ENCODE results near the gene ZNF468. TPM values are rescaled to one million over a fixed set of nuclear protein-coding genes. Genes with fewer than 3 reads are reported as not detected.
A peak's percentile ranks its signal among the peaks of the same experiment; 100 is the strongest.
"Not testable (repeated sequence)": the region's sequence is repeated elsewhere in the genome, so short reads cannot be mapped to it uniquely, and the experiment has no call there.

ZNF468 gene
- total RNA-seq, 1 experiment from 2014 or later, result 11.4 TPM

- no peak for DNase-seq (ENCODE audit: low spot score)
These were observed 31.7 kb downstream of the ZNF468 start for GRCh38 chr19:52825765-52826164.

GRCh38 chr19:52823676-52824075 is 33.7 kb downstream of the ZNF468 start:
- DNase-seq (ENCODE audit: low spot score), result no peak

GRCh38 chr19:52821204-52821960 is 36.0 kb downstream of the ZNF468 start, which contains the start of gene ZNF28:
Gene ZNF28, minus strand, starts transcription at chr19:52821633. Its CDS starts 3,675 bp downstream, at chr19:52817958.
- DNase-seq (ENCODE audit: low spot score), result peak; percentile 11

GRCh38 chr19:52820472-52821203 is 36.8 kb downstream of the ZNF468 start:
- not testable (repeated sequence) for DNase-seq (ENCODE audit: low spot score)

GRCh38 chr19:52809801-52810200 is 47.6 kb downstream of the ZNF468 start:
- no peak for DNase-seq (ENCODE audit: low spot score)

- DNase-seq (ENCODE audit: low spot score), result not testable (repeated sequence)
These were observed 57.3 kb downstream of the ZNF468 start for GRCh38 chr19:52799950-52800640.

GRCh38 chr19:52789440-52789839 is 68.0 kb downstream of the ZNF468 start:
- no peak for DNase-seq (ENCODE audit: low spot score)

Other genes with a start within 250 kb of the ZNF468 start
- gene ZNF83, start 219.3 kb downstream of the ZNF468 start, total RNA-seq (2014; rRNA removed; shearing (Covaris generic)), result 57.1 and 57.3 TPM in 2 replicates
- gene ZNF611, start 122.6 kb downstream of the ZNF468 start, total RNA-seq (2014; rRNA removed; shearing (Covaris generic)), result 9.7 and 11.7 TPM in 2 replicates
- 0.12 TPM in 1 of 2 replicates, not detected in the other for gene ZNF600, start 70.8 kb downstream of the ZNF468 start, total RNA-seq (2014; rRNA removed; shearing (Covaris generic))
- gene ZNF28, start 36.0 kb downstream of the ZNF468 start, total RNA-seq (2014; rRNA removed; shearing (Covaris generic)), result 10.5 and 12.0 TPM in 2 replicates
- gene ZNF320, start 40.0 kb upstream of the ZNF468 start, total RNA-seq (2014; rRNA removed; shearing (Covaris generic)), result 3.8 and 5.8 TPM in 2 replicates
- gene ZNF888, start 65.8 kb upstream of the ZNF468 start, total RNA-seq (2014; rRNA removed; shearing (Covaris generic)), result 6.6 and 7.8 TPM in 2 replicates
- gene ZNF816, start 105.3 kb upstream of the ZNF468 start, total RNA-seq (2014; rRNA removed; shearing (Covaris generic)), result 10.7 and 12.0 TPM in 2 replicates
- gene ERVV-1, start 156.3 kb upstream of the ZNF468 start, total RNA-seq (2014; rRNA removed; shearing (Covaris generic)), result not detected in 2 replicates
- gene ERVV-2, start 187.1 kb upstream of the ZNF468 start, total RNA-seq (2014; rRNA removed; shearing (Covaris generic)), result 0.22 TPM in 1 of 2 replicates, not detected in the other
- 19.6 and 20.6 TPM in 2 replicates for gene ZNF160, start 245.8 kb upstream of the ZNF468 start, total RNA-seq (2014; rRNA removed; shearing (Covaris generic))